GM12872 (cell line): Measurements from ENCODE around the gene MYMK.

ENCODE experiments used
- CTCF ChIP-seq: IDR thresholded peaks from 3 replicates; pipeline ENCODE4 v1.5.1; 2011; ENCODE audit warnings: low read depth, mild to moderate bottlenecking, low read length, moderate library complexity; ENCODE audit not compliant: insufficient read depth

MYMK gene

GRCh38 chr9:133493845-133494540 lies 30.8 kb downstream of the MYMK start:
- TF ChIP-seq CTCF = no peak

GRCh38 chr9:133493428-133493827 lies 31.3 kb downstream of the MYMK start:
- no peak for TF ChIP-seq CTCF

GRCh38 chr9:133492061-133493021 lies 32.4 kb downstream of the MYMK start:
- TF ChIP-seq CTCF = no peak

GRCh38 chr9:133491656-133491925 lies 33.2 kb downstream of the MYMK start:
- no peak for TF ChIP-seq CTCF

- no peak for TF ChIP-seq CTCF
These were observed 33.7 kb downstream of the MYMK start for GRCh38 chr9:133490865-133491655.

GRCh38 chr9:133490201-133490681 lies 34.5 kb downstream of the MYMK start:
- TF ChIP-seq CTCF = no peak
